PC-3 (cell line): ENCODE data around the gene CTRL. TPM values are rescaled to one million over a fixed set of nuclear protein-coding genes. Genes with fewer than 3 reads are reported as not detected.

Source experiments
- ATAC-seq: fragments of 200-7000 bp; cut with Tn5 transposase; 2 replicates; pipeline ENCODE4 v1.9.1; 2020; ENCODE audit warnings: mild to moderate bottlenecking, moderate library complexity
- BruUV-seq: library from RNA; stranded (reverse); fragments of 400-500 nt; replicated peaks from 2 replicates; lab custom pipeline; 2021; lab: Mats Ljungman, UMichigan
- CTCF ChIA-PET: fragments of 300-600 bp; sonication (Branson Sonifier 250); formaldehyde crosslinking; loops from one replicate; lab custom pipeline; 2022; ENCODE audit warnings: antibody characterized with exemption; lab: Charles Lee
- POLR2A ChIA-PET: fragments of 300-600 bp; sonication (Branson Sonifier 250); formaldehyde crosslinking; loops from one replicate; lab custom pipeline; 2022; ENCODE audit warnings: antibody characterized with exemption; ENCODE audit not compliant: unreplicated experiment; lab: Charles Lee
- DNase-seq: peaks from one replicate; pipeline ENCODE4 v3.0.0-alpha.2; 2015
- H2AFZ ChIP-seq: fragments of 300-600 bp; sonication (generic); 2 replicates; pipeline ENCODE4 v1.6.0; 2016; ENCODE audit warnings: antibody characterized with exemption, low read length
- H3F3A ChIP-seq: fragments of 300-600 bp; sonication (generic); one replicate; pipeline ENCODE4 v1.6.0; 2017; ENCODE audit warnings: antibody characterized with exemption, low read length, control low read depth, mild to moderate bottlenecking; ENCODE audit not compliant: unreplicated experiment
- H3K27ac ChIP-seq: fragments of 300-600 bp; sonication (generic); 2 replicates; pipeline ENCODE4 v1.5.1; 2016; ENCODE audit warnings: mild to moderate bottlenecking, low read length
- H3K27me3 ChIP-seq: fragments of 300-600 bp; sonication (generic); 2 replicates; pipeline ENCODE4 v1.6.1; 2016; ENCODE audit warnings: low read length, mixed read lengths
- H3K36me3 ChIP-seq: fragments of 300-600 bp; sonication (generic); 2 replicates; pipeline ENCODE4 v1.6.1; 2016; ENCODE audit warnings: low read depth, mixed run types, low read length, mixed read lengths
- H3K4me1 ChIP-seq: fragments of 300-600 bp; sonication (generic); 2 replicates; pipeline ENCODE4 v1.5.1; 2016; ENCODE audit warnings: low read length; ENCODE audit not compliant: insufficient read depth
- H3K4me2 ChIP-seq: fragments of 300-600 bp; sonication (generic); 2 replicates; pipeline ENCODE4 v1.6.0; 2016; ENCODE audit warnings: low read length
- H3K4me3 ChIP-seq: fragments of 300-600 bp; sonication (generic); 2 replicates; pipeline ENCODE4 v1.5.1; 2016; ENCODE audit warnings: mild to moderate bottlenecking, low read length, mixed read lengths
- H3K79me2 ChIP-seq: fragments of 300-600 bp; sonication (generic); 2 replicates; pipeline ENCODE4 v1.6.1; 2017; ENCODE audit warnings: low read length, mixed read lengths
- H3K9ac ChIP-seq: fragments of 300-600 bp; sonication (generic); 2 replicates; pipeline ENCODE4 v1.6.0; 2016; ENCODE audit warnings: mild to moderate bottlenecking, low read length
- H3K9me2 ChIP-seq: fragments of 300-600 bp; sonication (generic); replicated peaks from 2 replicates; pipeline ENCODE4 v1.6.1; 2016; ENCODE audit warnings: mixed run types, low read length, mixed read lengths
- H3K9me3 ChIP-seq: fragments of 300-600 bp; sonication (generic); 2 replicates; pipeline ENCODE4 v1.6.1; 2016; ENCODE audit warnings: low read length, mixed read lengths
- H4K20me1 ChIP-seq: fragments of 300-600 bp; sonication (generic); 2 replicates; pipeline ENCODE4 v1.6.1; 2016; ENCODE audit warnings: low read length, mixed read lengths
- CTCF ChIP-seq: fragments of 300-600 bp; sonication (generic); conservative IDR thresholded peaks from 2 replicates; pipeline ENCODE4 v1.5.1; 2017; ENCODE audit warnings: antibody characterized with exemption, low read depth, mild to moderate bottlenecking, low read length
- EZH2 ChIP-seq: fragments of 300-600 bp; sonication (generic); IDR thresholded peaks from one replicate; pipeline ENCODE4 v1.6.1; 2017; ENCODE audit warnings: antibody characterized with exemption, mild to moderate bottlenecking, low read length; ENCODE audit not compliant: unreplicated experiment
- EZH2phosphoT487 ChIP-seq: fragments of 300-600 bp; sonication (generic); IDR thresholded peaks from 2 replicates; pipeline ENCODE4 v1.6.1; 2018; ENCODE audit warnings: mild to moderate bottlenecking, antibody characterized with exemption, low read length, borderline replicate concordance
- intact Hi-C: fragments of 100-400 bp; cut with micrococcal nuclease; formaldehyde crosslinking; loops from 2 replicates; pipeline ENCODE4 v1.9.0; 2023
- total RNA-seq: library from RNA; depleted of rRNA; stranded (reverse); fragments of >200 nt; gene quantifications from 2 replicates; pipeline ENCODE4 v1.2.3, GENCODE V29; 2014

The CTRL gene
- total RNA-seq, 1 experiment from 2014 or later: 1.6 TPM

GRCh38 chr16:67963662-67964321, 32.1 kb upstream of the CTRL start:
- H3K36me3 ChIP-seq: no peaks in the 10 kb centered on the region; the same call in 1 of the 2 replicates
- DNase-seq (no peak), ATAC-seq (no peak)
- no peak overlapping the region for H3K27ac ChIP-seq
- peaks cover 29% of the 10 kb centered on the region for H3K79me2 ChIP-seq
- POLR2A ChIA-PET: no interaction called here
- no peaks in the 10 kb centered on the region for H3K9me3 ChIP-seq
- no TSS peak for BruUV-seq
- peaks cover 15% of the 10 kb centered on the region for H3K4me1 ChIP-seq
- no peak overlapping the region for H3K9ac ChIP-seq
- intact Hi-C loops: no loop called here
- no peak overlapping the region for H3K4me3 ChIP-seq
- no peak overlapping the region for H3K4me2 ChIP-seq
- CTCF ChIA-PET: no interaction called here
- no peaks in the 10 kb centered on the region for H3K9me2 ChIP-seq
- TF ChIP-seq EZH2: no peak
- TF ChIP-seq CTCF: no peak
- no peak for TF ChIP-seq EZH2phosphoT487
- no peaks in the 10 kb centered on the region for H3F3A ChIP-seq
- no peak overlapping the region for H2AFZ ChIP-seq
- H3K27me3 ChIP-seq: no peaks in the 10 kb centered on the region
- H4K20me1 ChIP-seq: no peaks in the 10 kb centered on the region

GRCh38 chr16:67963292-67963661, 31.6 kb upstream of the CTRL start:
- Histone ChIP-seq H4K20me1 (no peaks in the 10 kb centered on the region), H3K79me2 (peaks cover 29% of the 10 kb centered on the region), H3F3A (no peaks in the 10 kb centered on the region), H3K36me3 (no peaks in the 10 kb centered on the region; the same call in 1 of the 2 replicates), H3K9me3 (no peaks in the 10 kb centered on the region), H2AFZ (no peak overlapping the region), H3K4me1 (peaks cover 13% of the 10 kb centered on the region), H3K9me2 (no peaks in the 10 kb centered on the region), H3K27me3 (no peaks in the 10 kb centered on the region), H3K9ac (no peak overlapping the region), H3K27ac (no peak overlapping the region), H3K4me2 (no peak overlapping the region), H3K4me3 (no peak overlapping the region)
- DNase-seq (no peak), ATAC-seq (no peak)
- intact Hi-C loops: no loop called here
- CTCF ChIA-PET: no interaction called here
- POLR2A ChIA-PET: no interaction called here
- no peak for TF ChIP-seq EZH2
- TF ChIP-seq EZH2phosphoT487: no peak
- no peak for TF ChIP-seq CTCF
- BruUV-seq: no TSS peak

- intact Hi-C loops: no loop called here
- TF ChIP-seq EZH2phosphoT487: no peak
- TF ChIP-seq EZH2: no peak
- TF ChIP-seq CTCF: no peak
- H3K79me2 ChIP-seq: peaks cover 19% of the 10 kb centered on the region
Measured at GRCh38 chr16:67962135-67962534, 30.5 kb upstream of the CTRL start.

More at GRCh38 chr16:67962135-67962534, 30.5 kb upstream of the CTRL start:
- CTCF ChIA-PET: no interaction called here
- Histone ChIP-seq H3K4me3 (no peak overlapping the region), H3K4me2 (no peak overlapping the region), H3K27ac (no peak overlapping the region), H3F3A (no peaks in the 10 kb centered on the region), H4K20me1 (no peaks in the 10 kb centered on the region), H3K27me3 (no peaks in the 10 kb centered on the region), H3K9me3 (no peaks in the 10 kb centered on the region), H3K9me2 (no peaks in the 10 kb centered on the region), H3K4me1 (peaks cover 9% of the 10 kb centered on the region), H3K36me3 (no peaks in the 10 kb centered on the region; the same call in 1 of the 2 replicates), H2AFZ (no peak overlapping the region), H3K9ac (no peak overlapping the region)
- POLR2A ChIA-PET: no interaction called here
- no TSS peak for BruUV-seq
- DNase-seq (no peak), ATAC-seq (no peak)
